Islet of Langerhans (tissue), 1 donor: ENCODE results near the gene MARCHF9.

Source experiments
- FAIRE-seq: peaks from one replicate; lab custom pipeline; 2011; peaks lifted over from hg19 to GRCh38; lab: Jason Lieb, UNC

Gene MARCHF9

GRCh38 chr12:57738661-57739237, 16.2 kb upstream of the MARCHF9 start, which contains the start of gene AGAP2:
AGAP2 (minus strand) TSS chr12:57738742; CDS start chr12:57738246, 496 bp downstream.
- no peak for FAIRE-seq

DNA sequence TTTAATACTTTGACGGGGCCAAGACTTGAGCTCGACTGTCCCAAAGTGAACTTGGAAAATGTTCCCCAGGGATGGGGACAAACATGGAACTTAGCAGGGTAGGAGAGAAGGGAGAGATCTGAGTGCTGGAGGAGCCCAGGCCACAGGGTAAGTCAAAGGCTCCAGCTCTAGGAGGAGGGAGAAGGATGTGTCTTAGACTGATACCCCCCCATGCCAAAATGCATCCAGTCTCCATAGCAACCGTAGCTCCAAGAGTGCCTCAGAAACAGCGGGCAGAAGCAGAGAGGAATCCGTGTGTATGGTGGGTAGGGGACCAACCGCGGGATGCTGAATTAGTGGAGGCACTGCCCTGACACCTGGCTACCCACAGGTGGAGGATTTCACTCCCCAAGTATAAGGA, 15.5 kb upstream of the MARCHF9 start:
- FAIRE-seq, result no peak

GRCh38 chr12:57739914-57740538, 14.9 kb upstream of the MARCHF9 start:
- FAIRE-seq, result no peak

- no peak for FAIRE-seq
These were observed 14.1 kb upstream of the MARCHF9 start for GRCh38 chr12:57740656-57741412.

DNA sequence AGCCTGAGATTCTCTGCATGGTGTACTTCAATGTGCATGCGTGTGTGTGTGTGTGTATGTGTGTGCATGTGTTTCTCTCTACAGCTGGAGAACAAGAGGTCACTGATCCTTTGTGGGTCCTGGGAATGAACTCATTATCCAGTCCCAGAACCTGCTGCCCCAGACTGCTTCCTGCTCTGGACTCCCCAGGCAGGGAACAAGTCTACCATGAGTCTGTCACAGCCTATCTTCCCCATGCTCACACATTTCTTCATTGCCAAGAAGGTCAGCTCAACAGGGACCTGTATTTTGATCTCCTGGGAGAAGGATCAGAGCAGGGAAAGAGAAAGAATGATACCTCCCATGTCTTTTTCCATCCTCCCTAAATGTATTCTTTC, 13.5 kb upstream of the MARCHF9 start:
- FAIRE-seq, result no peak

DNA sequence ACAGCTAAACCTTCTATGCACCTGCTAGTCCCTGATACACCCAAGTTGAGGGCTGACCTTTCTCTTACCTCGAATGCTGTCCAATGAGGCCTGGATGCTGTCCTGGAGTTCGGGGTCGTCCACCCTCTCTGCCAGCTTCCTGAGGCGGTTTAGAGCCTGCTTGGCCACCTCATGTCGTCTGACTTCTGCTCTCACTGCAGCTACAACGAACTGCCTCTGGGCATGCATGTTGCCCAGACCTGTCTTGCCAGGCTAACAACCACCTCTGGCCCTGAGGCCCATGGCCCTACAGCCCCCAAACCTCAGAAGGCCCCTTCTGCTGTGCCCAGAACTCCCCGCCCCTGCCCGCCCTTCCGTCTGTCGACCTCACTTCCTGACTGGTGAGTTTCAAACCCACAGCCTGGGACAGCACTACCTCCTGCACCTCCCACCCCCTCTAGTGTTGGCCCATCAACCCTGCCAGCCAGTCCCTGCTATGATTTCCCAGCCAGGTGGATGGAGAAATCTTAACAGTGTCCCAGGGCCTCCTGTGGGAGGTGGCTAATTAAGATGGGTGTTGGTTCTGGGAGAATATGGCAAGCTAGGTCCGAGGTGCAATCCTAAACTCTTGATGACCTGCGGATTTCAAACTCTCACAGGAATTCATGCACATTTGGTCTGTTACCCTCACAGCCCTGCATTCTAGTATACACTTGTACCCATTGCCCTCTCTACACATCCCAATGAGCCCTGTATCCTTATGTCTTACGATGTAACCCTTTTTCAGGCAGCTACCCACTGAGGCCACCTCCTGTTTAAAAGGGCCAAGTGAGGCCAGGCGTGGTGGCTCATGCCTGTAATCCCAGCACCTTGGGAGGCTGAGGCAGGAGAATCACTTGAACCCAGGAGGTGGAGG, 12.8 kb upstream of the MARCHF9 start:
- FAIRE-seq, result no peak

- FAIRE-seq, result no peak
These were observed 11.1 kb upstream of the MARCHF9 start for GRCh38 chr12:57743769-57744168.

DNA sequence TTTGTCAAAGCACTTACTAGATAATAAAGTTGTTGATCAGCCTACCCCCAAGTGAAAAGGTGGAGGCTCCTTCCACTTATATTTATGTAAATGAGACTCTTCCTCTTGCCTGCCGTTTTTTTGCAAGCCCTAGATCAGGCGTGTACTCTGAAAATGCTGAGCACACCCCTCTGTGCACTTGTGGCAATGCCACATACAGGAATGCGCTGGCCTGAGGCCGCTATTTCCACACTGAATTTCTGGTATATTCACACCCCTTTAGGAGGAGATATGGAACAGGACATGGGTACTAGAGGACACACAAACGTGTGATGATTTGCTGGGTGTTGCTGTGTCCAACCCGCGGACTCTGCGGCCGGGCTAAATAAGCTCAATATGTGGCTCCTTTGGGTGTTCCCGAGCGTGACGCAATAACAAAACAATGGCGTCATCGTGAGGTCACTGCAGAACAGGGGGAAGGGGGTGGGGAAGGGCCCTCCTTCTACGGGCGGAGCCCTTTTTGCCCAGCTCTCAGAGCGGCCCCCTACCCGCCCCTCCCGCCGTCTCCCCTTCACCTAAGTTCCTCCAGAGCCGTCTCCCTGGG, 10.6 kb upstream of the MARCHF9 start:
- FAIRE-seq, result no peak

GRCh38 chr12:57744777-57745484, 10.0 kb upstream of the MARCHF9 start, which contains the start of gene TSPAN31:
TSPAN31 (plus strand) TSS chr12:57745039; CDS start chr12:57745155, 116 bp downstream.
- FAIRE-seq, result peak; percentile 53

DNA sequence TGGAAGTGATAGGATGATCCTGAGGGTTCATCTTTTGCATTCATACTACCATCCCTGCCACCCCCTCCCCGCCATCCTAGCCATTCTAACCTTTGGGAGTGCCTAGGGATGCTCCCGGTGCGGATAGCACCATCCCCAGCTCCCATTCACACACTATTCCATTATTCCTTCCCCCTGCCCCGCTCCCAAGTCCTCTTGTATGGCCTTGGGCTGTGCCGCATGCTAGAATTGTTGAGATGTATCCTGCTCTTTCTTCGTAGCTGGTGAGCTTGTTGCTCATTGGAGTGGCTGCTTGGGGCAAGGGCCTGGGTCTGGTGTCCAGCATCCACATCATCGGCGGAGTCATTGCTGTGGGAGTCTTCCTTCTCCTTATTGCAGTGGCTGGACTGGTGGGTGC, 9.4 kb upstream of the MARCHF9 start:
- FAIRE-seq, result no peak

- no peak for FAIRE-seq
These were observed 8.9 kb upstream of the MARCHF9 start for GRCh38 chr12:57746025-57746424.

GRCh38 chr12:57749061-57749460, 5.8 kb upstream of the MARCHF9 start:
- no peak for FAIRE-seq

DNA sequence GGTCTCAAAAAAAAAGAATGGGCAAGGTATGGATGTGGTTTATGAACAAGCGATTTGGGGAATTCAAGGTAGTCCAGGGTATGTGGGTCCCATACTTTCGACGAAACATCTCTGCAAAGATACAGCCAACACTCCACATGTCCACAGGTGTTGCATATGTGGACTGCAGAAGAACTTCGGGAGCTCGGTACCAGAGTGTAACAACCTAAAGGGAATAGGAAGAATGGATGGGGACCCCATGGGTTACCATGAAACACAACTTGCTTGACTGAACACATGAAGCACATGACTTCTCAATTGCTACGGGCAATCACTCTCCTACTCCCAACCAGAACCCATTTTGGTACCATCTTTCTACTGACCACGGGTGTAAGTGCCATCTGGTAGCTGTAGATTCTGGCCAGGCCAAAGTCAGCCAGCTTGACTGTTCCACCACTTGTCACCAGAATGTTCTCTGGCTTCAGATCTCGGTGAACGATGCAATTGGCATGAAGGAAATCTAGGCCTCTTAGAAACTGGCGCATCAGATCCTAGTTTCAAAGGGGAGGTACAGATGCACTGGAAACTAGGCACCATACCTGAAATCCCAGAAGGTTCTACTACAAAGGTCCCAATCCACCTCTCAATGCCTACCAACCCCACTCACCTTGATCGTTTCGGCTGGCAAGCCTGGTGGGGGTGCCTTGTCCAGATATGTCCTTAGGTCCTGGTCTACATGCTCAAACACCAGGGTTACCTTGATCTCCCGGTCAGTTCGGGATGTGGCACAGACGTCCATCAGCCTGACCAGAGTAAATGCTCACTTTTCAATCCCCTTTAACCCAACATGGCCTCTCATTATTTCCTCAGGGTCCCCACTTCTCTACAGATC, 4.1 kb upstream of the MARCHF9 start:
- FAIRE-seq, result no peak

- no peak for FAIRE-seq
These were observed 3.5 kb upstream of the MARCHF9 start for GRCh38 chr12:57751432-57751787.

DNA sequence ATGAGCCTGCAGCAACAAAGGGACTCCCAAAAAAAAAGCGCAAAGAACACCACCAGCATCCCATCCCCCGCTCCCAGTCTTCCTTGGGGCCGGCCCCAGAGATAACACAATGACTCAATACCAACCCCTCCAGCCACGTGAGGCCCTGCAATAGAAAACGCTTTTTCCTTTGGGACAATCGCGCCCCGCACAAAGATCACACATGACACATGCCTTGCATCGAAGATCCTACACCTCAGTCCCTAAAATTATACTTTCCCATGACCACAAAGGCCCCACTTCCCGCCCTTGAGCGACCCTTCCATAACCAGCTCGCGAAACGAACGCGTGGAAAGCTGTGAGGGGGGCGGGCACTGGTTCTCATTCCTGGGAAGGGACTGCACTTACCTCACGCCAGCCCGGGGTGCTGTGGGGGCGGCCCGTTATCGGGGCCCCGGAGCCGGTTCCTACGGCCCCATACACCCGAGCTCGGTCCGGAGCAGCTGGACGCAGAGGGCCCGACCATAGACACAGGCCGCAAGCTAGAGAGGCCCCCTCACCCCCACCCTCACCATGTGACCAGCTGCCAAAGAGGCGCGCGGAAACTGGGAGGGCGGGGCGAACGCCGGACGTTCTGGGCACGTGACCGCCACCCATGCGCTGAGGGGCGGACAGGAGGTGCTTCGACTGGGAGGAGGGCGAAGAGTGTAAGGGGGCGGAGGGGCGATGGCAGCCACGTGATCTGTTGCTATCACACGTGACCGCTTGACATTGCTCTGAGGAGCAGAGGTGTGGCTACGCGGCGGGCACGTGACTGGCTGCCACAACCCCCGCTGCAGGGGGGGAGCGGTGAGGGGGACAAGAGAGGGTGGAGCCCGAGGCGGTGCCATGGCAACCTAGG, 2.9 kb upstream of the MARCHF9 start, which contains the start of gene CDK4:
Gene CDK4 (minus strand): TSS at position 523 of the 880 bp plus-strand sequence. CDS start 593 bp downstream, outside the sequence.
- peak; percentile 36 for FAIRE-seq

DNA sequence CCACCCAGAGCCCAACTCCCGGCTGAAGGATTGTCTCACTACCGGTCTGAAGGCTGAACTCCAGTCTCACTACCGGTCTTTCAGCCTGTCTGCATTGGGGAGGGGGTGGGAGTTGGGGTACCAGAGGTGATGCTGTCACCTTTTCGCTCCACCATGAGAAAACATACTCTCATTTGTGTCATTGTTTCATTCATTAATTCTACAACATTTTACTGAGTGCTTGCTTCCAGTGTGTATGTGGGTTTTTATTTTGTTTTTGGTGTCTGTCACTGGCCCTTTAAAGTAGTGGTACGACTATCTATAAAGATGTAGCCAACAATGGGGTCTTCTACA, 2.3 kb upstream of the MARCHF9 start:
- no peak for FAIRE-seq

DNA sequence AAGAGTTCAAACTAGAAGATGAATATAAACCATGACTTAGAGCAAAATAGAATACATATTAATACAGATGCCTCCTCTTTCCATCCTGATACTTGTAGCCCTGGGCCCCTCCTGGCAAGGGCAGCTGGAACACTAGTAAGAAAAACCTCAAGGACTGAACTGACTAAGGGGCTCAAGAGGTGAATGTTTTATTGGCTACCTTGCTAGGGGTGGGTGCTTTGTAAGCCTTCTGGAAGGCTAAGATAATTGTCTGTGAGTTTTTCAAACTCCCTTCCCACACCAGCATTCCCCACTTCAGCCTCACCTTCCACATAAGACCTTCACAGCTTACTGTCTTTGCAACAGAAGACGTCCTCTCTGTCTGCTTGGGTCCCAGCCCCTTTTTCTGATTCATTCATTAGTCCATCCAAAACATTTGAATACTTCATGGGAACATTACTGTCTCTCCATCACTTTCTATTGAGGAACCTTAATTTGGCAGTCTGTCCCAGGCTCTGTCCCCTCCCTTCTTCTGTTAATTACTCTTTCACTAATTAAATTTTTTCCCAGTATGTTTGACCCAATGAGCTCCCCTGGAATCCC, 1.1 kb upstream of the MARCHF9 start:
- no peak for FAIRE-seq

GRCh38 chr12:57755194-57755453, 221 bp downstream of the MARCHF9 start:
- FAIRE-seq, result no peak
